Pancreas (tissue), 10 donors: Measurements from ENCODE around the gene EPHA5. TPM values are rescaled to one million over a fixed set of nuclear protein-coding genes. Genes with fewer than 3 reads are reported as not detected.

Experiments
- ATAC-seq, 4 donors: fragments of 200-7000 bp; cut with Tn5 transposase; one replicate each; pipeline versions ENCODE4 v1.8.0 to v1.9.1; 2020; ENCODE audit warnings: mild to moderate bottlenecking in 4 of 4, moderate library complexity in 4 of 4
- DNase-seq, 6 donors: peaks; one replicate each; pipeline ENCODE4 v3.0.0-alpha.2; 2020
- FAIRE-seq: peaks from 2 replicates; lab custom pipeline; 2012; peaks lifted over from hg19 to GRCh38; lab: Jason Lieb, UNC
- H3K27ac ChIP-seq, 4 donors: fragments of 200-600 bp; sonication (generic); 1 replicate in 3 of 4; 2 replicates in 1 of 4; pipeline versions ENCODE4 v1.5.0 to v1.8.0; 2020
- H3K27me3 ChIP-seq, 4 donors: fragments of 200-600 bp; one replicate each; pipeline ENCODE4 v1.8.0; 2021
- H3K36me3 ChIP-seq, 3 donors: fragments of 200-600 bp; sonication (generic) in 1 of 3; one replicate each; pipeline versions ENCODE4 v1.5.0 to v1.8.0; 2020 to 2021
- H3K4me1 ChIP-seq, 3 donors: fragments of 200-600 bp; one replicate each; pipeline ENCODE4 v1.8.0; 2021
- H3K4me3 ChIP-seq, 4 donors: fragments of 200-600 bp; sonication (generic) in 2 of 4; one replicate each; pipeline versions ENCODE4 v1.5.0 to v1.8.0; 2020 to 2021
- H3K9me3 ChIP-seq, 4 donors: fragments of 200-600 bp; one replicate each; pipeline ENCODE4 v1.8.0; 2021
- CTCF ChIP-seq, 4 donors: fragments of 200-600 bp; sonication (generic) in 3 of 4; IDR thresholded peaks; one replicate each; pipeline versions ENCODE4 v1.5.0 to v1.8.0; 2021; ENCODE audit warnings: antibody characterized with exemption in 4 of 4
- WGBS, 2 donors: extraction: QIAGEN DNeasy Blood & Tissue Kit; methylation state at CpG; one replicate each; pipeline ENCODE4 v1.1.7; 2013; 5-methylcytosine and 5-hydroxymethylcytosine counted together
- intact Hi-C, 3 donors: fragments of 100-400 bp; cut with DNase I; formaldehyde crosslinking; loops; one replicate each; pipeline versions ENCODE4 v1.11.1 to v1.14.2; 2022
- polyA plus RNA-seq, 2 donors: library from polyadenylated mRNA; stranded (reverse); fragments of 200-250 nt; gene quantifications; one replicate each; pipeline ENCODE4 v1.2.3, GENCODE V29; 2013
- total RNA-seq, 6 donors: library from RNA; stranded (reverse); fragmentation: NEBNext Ultra II Directional in 4 of 6; extraction: Animal tissue kit (Norgen Biotek cat#: 25700) in 4 of 6; gene quantifications; one replicate each; pipeline versions ENCODE4 v1.2.1 to v1.2.4, GENCODE V29; 2021 to 2023
- donor health status: healthy with polysubstance abuse.
- donor health status: DM: no; HTN: no; CAD: no; lungs with moderate emphysema.
- donor health status: DM: no; HTN: no; CAD: no.
- donor health status: control.
- donor health status: control.
- donor health status: Bipolar disorder and iron deficiency.
- donor health status: DM: yes; HTN: yes; CAD: no.
- donor health status: DM: no; HTN: no; CAD: no.
- donor health status: DM: no; HTN: no; CAD: no.
- donor health status: DM: yes; HTN: yes; CAD: no.

The EPHA5 gene
- total and polyA plus RNA-seq, 8 donors = under 0.01 to 0.12 TPM; not detected in 6

GRCh38 chr4:65665771-65666523 lies 4.3 kb downstream of the EPHA5 start:
- FAIRE-seq (no peak), ATAC-seq (no peak), DNase-seq (no peak)
- H3K27ac ChIP-seq = no peak overlapping the region
- H3K36me3 ChIP-seq = no peaks in the 10 kb centered on the region
- H3K9me3 ChIP-seq = no peaks in the 10 kb centered on the region
- 84 to 90% methylated on average over 3 of the region's 3 CpGs for WGBS, 2 donors
- TF ChIP-seq CTCF (IDR thresholded peaks at IDR 0.05) = no peak
- H3K4me1 ChIP-seq = peaks cover 0 to 10% (median 3%) of the 10 kb centered on the region in 3 donors
- H3K4me3 ChIP-seq = no peak overlapping the region
- H3K27me3 ChIP-seq = peaks cover 4 to 41% (median 6%) of the 10 kb centered on the region in 4 donors
- intact Hi-C loops = no loop called here

GRCh38 chr4:65661471-65661870 lies 8.8 kb downstream of the EPHA5 start:
- FAIRE-seq (no peak), DNase-seq (peak in 3 of 6 donors; percentile 15 to 35 (median 19)), ATAC-seq (peak in 1 of 4 donors; percentile 67)
- Histone ChIP-seq H3K27ac (no peak overlapping the region), H3K4me1 (no peaks in the 10 kb centered on the region), H3K27me3 (peaks cover 0 to 26% (median 6%) of the 10 kb centered on the region in 4 donors), H3K9me3 (no peaks in the 10 kb centered on the region), H3K4me3 (no peak overlapping the region), H3K36me3 (no peaks in the 10 kb centered on the region)
- TF ChIP-seq CTCF (IDR thresholded peaks at IDR 0.05) = no peak
- 27 to 39% methylated on average over 1 of the region's 1 CpG for WGBS, 2 donors
- intact Hi-C loops = no loop called here

- H3K27ac ChIP-seq = no peak overlapping the region
- no peak overlapping the region for H3K4me3 ChIP-seq
- ATAC-seq (no peak), DNase-seq (no peak), FAIRE-seq (no peak)
- TF ChIP-seq CTCF (IDR thresholded peaks at IDR 0.05) = no peak
- peaks cover 0 to 6% (median 0%) of the 10 kb centered on the region in 4 donors for H3K27me3 ChIP-seq
- 76 to 90% methylated on average over 1 of the region's 1 CpG for WGBS, 2 donors
- intact Hi-C loops = no loop called here
- no peaks in the 10 kb centered on the region for H3K4me1 ChIP-seq
- no peaks in the 10 kb centered on the region for H3K9me3 ChIP-seq
- H3K36me3 ChIP-seq = no peaks in the 10 kb centered on the region
Measured at GRCh38 chr4:65658117-65658516, 12.2 kb downstream of the EPHA5 start.

- ATAC-seq = no peak
- no peaks in the 10 kb centered on the region for H3K4me1 ChIP-seq
- no peaks in the 10 kb centered on the region for H3K9me3 ChIP-seq
- FAIRE-seq = no peak
- TF ChIP-seq CTCF (IDR thresholded peaks at IDR 0.05) = no peak
- no peak overlapping the region for H3K27ac ChIP-seq
- intact Hi-C loops = no loop called here
- H3K4me3 ChIP-seq = no peak overlapping the region
- H3K36me3 ChIP-seq = no peaks in the 10 kb centered on the region
- no peak for DNase-seq
- no peaks in the 10 kb centered on the region for H3K27me3 ChIP-seq
Measured at GRCh38 chr4:65656008-65656407, 14.3 kb downstream of the EPHA5 start.

GRCh38 chr4:65654976-65655375 lies 15.3 kb downstream of the EPHA5 start:
- no peaks in the 10 kb centered on the region for H3K36me3 ChIP-seq
- FAIRE-seq = no peak
- DNase-seq = no peak
- intact Hi-C loops = no loop called here
- no peaks in the 10 kb centered on the region for H3K9me3 ChIP-seq
- 80 to 92% methylated on average over 1 of the region's 1 CpG for WGBS, 2 donors
- no peak for ATAC-seq
- H3K27ac ChIP-seq = no peak overlapping the region
- TF ChIP-seq CTCF (IDR thresholded peaks at IDR 0.05) = no peak
- H3K4me1 ChIP-seq = no peaks in the 10 kb centered on the region
- no peaks in the 10 kb centered on the region for H3K27me3 ChIP-seq
- H3K4me3 ChIP-seq = no peak overlapping the region
